GF-D8 (cell line): ENCODE data around the gene KLF13.

Experiments
- DNase-seq: peaks from one replicate; lab custom pipeline; 2025; lab: John Stamatoyannopoulos, UW

KLF13 gene

DNA sequence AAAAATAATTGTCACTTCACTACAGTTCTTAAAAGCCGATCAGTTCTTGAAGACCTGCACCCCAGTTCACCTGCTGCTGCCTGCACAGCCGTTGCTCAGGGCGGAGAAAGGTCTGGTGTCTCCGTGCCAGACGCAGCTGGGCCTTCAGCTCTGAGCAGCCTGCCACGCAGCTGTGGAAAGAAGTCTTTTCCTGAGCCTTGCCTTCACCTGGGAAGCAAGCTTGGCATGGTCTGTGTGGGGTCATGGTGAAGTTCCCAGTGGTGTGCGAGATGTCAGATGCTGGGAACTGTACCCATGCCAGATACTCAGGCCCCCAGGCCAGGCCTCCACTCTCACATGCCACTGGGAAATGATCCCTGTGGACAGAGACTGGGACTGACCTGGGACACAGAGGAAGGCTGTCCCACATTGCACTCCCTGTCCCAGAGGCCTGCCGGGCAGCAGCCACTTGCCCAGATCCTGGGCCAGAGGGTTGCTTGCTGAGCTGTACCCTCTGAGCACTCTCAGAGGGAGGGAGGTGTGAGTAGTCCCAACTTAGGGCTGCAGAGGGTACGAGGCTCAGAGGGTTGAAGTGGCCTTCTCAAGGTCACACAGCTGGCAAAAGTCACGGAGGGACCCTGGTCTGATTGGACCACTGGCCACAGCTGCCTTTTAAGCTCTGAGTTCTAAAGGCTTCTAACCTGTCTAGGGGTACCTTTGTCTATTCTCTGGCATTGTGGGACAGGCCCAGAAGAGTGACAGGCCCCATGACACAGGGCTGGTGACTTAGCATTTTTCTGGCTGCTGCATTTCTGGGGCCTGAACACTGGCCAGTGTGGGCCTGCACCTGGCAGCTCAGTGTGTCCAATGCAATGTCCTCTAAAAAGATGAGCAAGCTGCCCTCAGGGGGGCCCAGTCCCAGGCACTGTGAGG is 55.4 kb downstream of the KLF13 start:
- no peak for DNase-seq

DNA sequence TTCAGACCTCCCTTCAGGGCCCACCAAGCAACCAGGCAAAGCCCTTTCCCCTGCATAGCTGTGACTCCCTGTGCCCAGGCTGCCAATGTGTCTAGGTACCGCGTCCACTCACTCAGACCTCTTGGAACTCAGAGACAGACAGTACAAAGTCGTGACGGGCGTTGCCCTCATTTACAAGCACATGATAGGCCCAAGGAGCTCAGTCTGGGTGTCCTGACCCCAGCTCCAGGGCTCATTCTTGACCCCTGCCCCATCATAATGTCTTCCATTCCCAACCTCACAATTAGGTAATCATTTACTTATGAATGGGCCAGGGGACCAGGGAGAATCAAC is 56.0 kb downstream of the KLF13 start:
- DNase-seq: no peak

DNA sequence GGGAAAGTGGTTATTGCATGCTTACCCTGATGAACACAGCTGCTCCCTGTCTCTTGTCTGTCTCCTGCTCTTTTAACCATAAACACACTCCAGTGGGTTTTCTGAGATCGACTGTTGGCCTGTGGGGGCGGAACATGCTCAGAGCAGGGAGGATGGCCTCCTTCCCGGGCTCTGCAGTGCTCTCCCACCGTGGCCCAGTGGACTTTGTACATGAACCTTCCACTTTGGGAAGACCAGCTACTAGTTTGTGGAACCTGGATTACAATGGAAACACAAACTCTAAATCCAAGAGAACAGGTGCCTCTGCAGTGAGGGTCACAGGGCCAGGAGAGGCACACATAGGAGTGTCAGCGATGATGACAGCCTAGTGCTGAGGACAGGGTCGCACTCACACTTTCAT is 56.5 kb downstream of the KLF13 start:
- no peak for DNase-seq

DNA sequence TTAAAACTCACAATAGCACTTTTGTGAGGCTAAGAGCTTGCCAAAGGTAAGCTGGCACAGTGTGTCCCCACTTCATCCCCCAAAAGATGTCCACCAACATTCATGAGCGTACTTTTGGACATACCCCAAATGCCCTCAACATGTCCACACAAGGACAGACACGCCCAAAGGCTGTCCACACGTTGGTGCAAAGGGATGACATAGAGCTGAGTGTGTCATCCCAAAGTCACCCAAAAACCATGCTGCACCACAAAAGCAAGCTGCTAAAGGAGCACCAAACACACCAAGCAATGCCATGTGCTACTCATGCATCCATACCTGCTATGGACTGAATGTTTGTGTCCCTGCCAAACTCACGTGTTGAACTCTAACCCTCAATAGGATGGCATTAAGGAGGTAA is 57.9 kb downstream of the KLF13 start:
- no peak for DNase-seq

DNA sequence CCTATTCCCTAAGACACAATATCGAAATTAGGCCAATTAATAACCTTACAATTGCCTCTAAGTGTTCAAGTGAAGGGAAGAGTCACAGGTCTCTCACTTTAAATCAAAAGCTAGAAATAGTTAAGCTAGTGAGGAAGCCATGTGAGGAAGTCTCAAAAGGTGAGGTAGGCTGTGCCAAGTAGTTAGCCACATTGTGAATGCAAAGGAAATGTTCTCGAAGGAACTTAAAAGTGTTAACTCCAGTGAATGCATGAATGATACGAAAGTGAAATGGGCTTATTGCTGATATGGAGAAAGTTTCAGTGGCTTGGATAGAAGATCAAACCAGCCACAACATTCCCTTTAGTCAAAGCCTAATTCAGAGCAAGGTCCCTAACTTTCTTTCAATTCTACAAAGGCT is 59.1 kb downstream of the KLF13 start:
- no peak for DNase-seq

DNA sequence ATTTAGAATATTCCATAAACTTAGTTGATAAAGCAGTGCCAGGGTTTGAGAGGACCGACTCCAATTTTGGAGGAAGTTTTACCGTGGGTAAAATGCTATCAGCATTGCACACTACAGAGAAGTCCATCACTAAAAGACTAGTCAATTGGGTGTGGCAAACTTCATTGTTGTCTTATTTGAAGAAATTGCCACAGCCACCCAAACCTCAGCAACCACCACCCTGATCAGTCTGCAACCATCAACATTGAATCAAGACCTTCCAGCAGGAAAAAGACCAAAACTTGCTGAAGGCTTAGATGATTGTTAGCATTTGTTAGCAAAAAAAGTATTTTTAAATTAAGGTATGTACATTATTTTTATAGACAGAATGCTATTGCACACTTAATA is 60.5 kb downstream of the KLF13 start:
- no peak for DNase-seq

DNA sequence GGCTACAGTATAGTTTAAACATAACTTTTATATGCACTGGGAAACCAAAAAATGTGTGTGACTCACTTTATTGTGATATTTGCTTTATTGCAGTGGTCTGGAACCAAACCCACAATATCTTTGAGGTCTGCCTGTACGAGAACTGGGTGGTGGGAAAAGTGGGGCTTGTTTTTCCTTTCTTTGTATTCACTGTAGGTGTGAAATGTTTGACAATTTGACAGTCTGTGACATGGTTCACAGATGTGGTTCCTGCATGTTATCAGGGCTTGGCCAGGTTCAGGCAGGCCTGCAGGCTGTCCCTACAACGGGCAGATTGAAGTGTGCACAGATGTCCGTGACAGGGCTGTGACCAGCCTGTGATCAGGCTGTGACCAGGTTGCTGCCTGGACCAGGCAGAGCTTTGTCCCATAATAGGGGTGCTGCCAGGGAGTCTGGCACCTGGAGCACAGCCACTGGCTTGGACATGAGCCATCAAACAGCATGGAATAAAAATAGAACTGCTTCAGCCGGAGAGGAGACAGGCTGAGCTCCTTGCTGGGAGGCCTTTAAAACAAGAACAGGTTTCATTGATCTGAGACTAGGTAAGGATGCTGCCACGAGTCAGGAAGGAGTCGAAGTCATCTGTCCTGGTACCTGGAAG is 61.0 kb downstream of the KLF13 start:
- no peak for DNase-seq

DNA sequence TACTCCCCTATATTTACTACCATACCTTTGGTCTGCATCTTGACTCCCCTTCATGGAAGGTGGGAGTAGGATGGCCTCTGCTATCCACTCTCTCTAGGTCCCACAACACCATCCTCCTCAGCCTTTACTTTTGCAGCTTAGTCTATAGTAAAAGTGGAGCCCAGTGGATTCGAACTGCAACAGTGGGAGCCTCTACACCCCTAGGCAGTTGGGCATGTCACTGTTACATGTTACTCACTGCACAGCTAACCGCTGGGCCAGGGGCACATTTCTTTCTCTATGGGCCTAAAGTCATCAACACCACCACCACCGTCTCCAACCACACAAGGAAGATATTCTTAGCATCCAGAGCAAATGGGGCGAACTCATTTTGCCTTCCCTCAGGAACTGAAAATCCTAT is 62.9 kb downstream of the KLF13 start:
- no peak for DNase-seq

DNA sequence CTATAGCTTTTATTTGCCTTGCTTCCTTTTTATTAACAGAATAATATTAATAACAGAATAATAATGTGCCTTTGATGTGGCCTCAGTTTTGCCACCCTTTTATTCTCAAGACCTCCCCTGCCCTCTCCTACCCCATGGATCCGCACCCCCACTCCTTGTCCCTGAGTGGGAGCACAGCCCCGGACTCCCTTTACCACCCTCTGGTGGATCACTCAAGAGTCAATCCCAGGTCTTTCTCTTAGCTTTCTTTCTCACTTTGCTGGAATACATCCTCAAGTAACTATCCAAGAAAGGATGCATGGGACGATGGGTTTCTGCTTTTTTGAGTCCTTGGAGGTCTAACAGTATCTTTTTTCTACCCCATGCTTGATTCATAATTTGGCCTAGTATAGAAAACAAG is 63.4 kb downstream of the KLF13 start:
- no peak for DNase-seq

DNA sequence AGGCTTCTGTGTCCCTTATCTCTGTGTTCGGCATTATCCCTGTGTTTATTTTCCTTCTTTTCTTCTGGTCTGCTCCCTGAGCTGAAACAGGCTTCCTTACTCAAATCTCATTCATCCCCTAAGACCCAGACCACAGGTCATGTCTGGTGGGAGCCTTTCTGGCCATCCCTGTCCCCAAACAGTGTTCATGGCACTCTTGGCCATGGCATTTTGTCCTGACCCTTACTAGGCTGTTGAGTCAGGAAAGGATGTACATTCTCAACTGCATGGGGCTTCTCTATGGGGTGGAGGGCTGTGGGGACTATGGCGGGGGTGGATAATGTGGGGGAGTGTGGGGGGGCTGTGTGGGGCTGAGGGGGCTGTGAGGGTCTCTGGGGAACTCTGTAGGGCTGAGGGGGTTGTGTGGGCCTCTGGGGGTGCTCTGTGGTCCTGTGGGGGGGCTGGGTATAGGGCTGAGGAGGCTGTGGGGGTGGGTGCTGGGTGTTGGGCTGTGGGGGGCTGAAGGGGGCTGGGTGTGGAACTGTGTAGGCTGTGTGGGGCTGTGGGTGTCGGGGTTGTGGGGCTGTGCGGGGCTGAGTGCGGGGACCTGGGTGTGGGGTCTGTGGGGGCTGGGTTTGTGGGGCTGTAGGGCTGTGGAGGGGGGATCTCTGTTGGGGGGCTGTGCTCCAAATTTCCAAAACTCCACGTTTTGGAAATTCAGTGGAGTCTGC is 64.3 kb downstream of the KLF13 start:
- no peak for DNase-seq

DNA sequence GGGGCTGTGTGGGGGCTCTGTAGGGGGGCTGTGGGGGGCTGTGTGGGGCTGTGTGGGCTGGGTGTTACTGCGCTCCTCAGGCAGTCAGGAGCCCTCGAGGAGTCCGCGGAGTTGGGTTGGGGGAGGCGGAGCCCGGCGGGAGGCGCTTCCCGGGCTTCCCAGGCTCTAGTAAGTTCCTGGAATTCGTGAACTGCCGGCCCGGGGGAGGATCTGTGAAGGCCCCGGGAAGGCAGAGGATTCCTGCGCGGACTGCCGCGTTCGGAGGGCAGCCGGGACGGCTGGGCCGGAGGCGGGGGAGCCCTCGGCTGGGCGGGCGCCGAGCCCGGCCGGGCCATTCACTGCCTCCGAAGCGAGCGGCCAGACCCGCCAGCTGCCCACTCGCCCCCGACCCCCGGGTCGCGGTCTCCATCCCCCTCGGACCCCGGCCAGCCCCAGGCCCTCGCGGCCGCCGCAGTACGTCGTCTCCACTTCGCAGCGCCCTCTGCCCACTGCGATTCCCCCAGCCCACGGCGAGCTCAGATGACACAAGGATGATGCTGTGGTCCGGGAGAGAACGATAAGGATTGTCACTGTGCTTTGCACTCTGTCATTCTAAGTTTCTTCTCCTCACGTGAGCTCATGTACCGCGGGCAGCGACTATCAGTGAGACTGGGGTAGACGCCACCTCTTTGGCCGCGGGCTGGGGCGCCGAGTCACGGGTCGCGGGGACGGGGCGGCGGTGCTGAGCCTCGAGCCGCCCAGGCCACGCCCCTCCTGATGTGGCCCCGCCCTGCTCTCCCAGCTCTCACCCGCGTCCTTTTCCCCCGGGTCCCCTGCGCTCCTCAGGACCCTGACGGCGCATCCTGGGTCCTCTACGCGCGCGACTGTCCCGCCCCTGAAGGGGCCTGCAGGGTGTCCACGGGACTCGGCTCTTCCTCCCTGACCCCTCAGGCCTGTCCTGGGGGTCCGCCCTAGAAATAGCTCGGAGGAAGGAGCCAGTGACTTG is 65.3 kb downstream of the KLF13 start:
- no peak for DNase-seq

DNA sequence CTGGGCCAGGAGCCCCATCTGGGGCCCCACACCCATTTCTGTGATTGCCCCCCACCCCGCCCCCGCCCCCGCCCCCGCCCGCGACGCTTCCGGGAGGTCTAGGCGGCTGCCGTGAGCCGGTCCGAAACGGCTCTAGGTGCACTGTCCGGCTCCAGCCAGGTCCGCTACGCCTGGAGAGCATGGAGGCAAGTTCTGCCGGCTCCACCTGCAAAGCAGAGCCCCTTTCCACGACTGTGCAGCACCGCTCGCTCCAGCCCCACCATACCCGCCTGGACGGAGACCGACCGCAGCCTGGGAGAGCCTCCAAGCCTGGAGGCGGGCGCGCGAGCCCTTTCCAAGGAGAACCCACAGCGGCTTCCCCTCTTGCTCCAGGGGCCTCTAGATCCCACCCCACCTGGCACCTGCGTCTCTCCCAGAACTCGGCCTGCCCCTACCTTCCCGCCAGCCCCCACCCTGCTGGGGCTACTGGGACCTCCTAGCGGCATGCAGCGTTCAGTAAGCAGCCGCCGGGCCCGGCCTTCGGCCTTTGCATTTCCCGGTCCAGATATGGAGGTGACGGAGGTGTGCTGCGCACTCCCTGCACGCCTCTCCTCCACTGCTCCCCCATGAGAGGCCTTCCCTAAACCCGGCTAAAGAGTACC is 66.2 kb downstream of the KLF13 start:
- DNase-seq: no peak

DNA sequence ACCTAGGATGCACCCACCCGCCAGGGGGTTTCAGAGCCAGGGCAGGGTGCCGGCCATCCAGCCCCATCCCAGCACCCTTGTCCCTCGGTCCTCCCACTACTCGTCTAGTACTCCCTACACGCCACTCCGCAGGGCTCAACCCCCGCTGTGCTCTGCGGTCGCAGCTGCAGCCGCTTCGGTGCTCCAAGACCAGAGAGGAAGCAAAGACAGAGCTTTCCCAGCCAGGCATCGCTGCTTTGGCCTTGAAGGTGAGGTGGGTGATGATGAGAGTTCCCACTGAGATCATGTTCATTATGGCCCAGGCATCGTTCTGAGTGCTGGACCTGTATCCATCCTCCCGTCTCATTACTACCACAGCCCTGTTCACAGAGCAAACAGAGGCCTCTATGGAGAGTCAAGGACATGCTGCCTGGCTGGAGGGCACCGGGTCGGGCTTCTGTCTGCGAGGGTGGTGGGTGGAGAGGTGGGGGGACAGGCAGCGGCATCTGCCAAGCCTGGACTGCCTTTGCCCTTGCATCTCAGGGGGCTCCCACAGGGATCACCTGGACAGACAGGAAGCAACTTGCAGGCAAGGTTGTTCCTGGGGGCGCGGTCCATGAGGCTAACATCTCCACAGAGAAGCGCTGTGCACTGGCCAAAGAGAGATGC is 66.9 kb downstream of the KLF13 start:
- DNase-seq: no peak

DNA sequence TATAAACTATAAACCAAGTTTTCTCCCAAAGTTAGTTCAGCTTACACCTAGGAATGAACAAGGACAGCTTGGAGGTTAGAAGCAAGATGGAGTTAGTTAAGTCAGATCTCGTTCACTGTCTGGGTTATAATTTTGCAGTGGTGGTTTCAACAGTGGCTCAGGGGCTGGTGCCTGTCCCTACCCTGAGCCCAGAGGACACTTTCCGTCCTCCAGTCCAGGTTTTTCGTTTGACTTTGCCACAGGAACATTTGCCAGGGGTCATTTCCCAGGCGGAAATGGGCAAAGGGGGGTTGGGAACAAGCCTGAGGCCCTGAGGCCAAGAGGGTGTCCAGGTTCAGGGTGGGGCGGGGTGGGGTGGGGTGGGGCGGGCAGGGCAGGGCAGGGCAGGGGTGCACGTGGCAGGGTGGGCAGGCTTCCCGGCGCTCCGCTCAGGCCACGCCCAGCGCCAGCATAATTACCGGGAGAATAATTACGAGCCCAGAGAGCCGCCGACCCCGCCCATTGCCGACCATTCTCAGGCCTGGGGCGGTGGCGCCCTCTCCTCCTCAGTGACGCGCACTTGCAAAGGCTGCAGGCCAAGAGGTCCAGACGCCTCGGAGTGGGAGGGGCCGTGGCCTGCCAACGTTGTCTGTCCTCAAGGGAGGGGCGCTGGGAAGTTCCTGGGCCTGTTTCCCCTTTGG is 70.4 kb downstream of the KLF13 start:
- no peak for DNase-seq

DNA sequence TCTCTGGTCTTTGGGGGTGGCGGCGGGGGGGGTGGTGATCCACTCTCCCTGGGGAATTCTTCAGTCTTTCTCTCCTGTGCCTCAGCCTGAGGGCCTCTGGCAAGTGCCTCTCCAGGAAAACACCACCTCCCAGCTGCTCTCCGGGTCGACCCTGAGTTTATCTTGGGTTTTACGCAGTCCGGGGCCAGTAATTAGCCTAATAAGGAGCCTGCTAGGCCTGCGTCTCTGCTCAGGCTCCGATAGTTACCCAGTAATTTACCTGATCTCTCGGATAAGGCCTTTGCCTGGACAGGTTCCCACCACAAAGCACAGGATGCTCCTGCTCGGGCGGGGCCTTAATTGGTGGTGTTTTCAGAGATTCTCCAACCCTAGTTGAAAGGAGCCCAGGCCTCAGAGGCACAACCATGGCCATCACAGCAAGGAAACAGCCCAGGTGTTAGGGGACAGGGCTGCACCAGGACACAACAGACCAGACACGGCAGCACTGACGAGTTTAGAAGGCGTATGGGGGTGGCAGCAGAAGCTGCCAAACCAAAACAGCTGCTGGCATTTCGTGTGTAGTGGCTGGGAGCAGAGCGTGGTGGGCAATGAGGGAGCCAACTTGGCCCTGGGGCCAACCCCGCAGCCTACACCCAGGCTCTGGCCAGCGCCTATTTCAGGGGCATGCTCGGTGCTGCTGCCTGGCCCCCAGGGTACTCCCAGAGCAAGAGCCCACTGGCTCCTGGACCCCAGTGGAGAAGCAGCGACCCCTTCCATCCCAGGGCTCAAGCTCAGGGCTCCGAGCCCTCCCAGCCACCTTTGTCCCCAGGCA is 71.4 kb downstream of the KLF13 start:
- DNase-seq: no peak

DNA sequence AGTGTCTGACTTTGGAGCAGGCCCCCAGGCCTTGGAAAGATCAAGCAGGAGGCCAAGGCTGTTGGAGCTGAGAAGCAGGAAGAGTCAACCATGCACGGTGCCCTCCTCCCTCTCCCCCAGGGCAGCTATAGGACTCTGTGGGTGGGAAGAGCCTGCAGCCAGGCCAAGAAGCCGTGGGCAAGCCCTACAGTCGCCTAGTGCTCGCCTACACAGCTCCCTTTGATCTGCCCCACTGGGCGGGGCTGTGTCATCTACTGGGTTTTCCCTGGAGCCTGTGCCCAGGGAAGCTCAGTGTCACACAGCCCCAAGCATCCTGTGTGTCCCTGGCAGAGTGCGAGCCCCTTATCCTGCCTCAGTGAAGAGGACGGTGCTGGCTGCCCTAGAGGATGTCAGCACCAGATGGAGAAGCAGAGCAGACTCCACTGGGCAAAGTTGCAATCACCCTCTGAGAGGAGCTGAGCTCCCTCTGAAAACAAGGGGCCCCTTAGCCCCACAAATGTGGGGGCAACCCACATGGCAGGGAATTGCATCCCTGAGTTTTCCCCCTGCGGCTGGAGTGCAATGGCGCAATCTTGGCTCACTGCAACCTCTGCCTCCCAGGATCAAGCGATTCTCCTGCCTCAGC is 72.2 kb downstream of the KLF13 start:
- no peak for DNase-seq

DNA sequence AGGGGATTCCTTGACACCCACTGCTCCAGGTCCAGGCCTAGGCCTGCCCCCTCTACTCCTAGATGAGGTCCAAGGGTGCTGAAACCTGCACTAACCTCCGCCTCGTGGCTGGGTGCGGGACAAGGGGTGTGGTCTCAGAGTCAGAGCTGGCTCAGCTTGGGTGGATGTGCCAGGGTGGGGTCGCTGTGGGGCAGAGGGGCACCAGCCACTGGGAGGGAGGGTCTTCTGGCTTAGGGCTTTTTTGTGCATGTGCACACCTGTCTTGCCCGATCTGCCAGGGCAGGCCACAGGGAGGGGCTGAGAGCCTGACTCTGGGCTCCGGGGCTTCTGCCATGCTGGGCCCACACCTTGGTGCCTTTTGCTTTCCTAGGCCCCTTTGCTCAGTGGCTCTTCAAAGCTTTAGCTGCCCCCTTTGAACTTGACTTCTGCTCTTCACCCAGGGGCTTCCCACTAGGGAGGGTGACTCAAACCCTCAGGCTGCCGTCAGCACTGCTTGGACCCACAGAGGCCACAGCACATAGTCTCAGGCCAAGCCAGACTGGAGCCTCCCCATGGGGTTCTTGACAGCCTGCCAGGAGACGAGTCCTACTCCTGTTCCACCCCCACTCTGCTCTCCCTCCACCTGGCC is 73.0 kb downstream of the KLF13 start:
- no peak for DNase-seq

DNA sequence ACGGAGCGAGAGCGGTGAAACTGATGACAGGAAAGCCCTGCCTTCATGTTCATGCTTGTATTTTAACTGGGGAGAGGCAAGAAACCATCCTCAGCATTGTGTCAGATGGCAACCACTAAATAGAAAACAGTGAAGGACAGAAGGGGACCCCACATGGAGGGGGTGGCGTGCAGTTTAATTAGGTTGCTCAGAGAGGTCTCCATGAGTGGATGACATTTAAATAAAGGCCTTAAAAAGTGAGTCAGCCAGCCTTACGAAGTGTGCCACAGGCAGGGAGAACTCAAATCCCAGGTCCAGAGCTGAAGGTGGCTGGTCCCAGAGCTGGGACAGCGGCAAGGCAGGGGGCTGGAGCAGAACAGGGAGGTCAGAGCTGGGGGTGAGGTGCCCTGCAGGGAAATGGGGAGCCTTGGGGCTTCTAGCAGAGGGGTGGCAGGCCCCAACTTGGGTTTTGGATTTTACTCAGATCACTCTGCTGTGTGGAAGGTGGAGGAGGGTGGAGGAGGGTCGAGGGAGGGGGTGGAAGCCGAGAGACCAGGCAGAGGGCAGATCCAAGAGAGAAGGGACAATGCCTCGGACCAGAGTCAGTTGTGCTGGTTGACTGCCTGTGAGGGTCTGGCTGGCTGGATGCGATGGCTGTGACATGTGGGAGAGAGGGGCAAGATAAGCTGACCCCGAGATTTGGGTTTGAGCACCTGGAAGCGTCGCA is 73.7 kb downstream of the KLF13 start:
- DNase-seq: no peak
